ENCODE data around the gene S100PBP. TPM values are rescaled to one million over a fixed set of nuclear protein-coding genes. Genes with fewer than 3 reads are reported as not detected.

The S100PBP gene
- total and polyA plus RNA-seq, 2 donors (not counting 3 experiments of a cell fraction or from before 2014, with no cell fraction given): 15.4 to 38.6 TPM

- no peaks in the 10 kb centered on the region for H3K9me1 ChIP-seq (replicated peaks; ENCODE audit: control insufficient read depth, extremely low read depth, insufficient read depth, low read length)
- H3K36me3 ChIP-seq (ENCODE audit: control insufficient read depth in 2 of 2, extremely low read depth in 1 of 2, insufficient read depth in 2 of 2, low read length in 2 of 2): peaks cover 9 to 14% of the 10 kb centered on the region in 2 experiments
- TF ChIP-seq FOS (IDR thresholded peaks at IDR 0.05; ENCODE audit: borderline replicate concordance, insufficient read depth, low read length) (no peak), JUN (IDR thresholded peaks at IDR 0.05; ENCODE audit: borderline replicate concordance, insufficient read depth, insufficient read length, low read depth) (no peak), POLR2A (IDR thresholded peaks at IDR 0.05; ENCODE audit: low read depth, low read length) (no peak), CTCF (IDR thresholded peaks at IDR 0.05; ENCODE audit: extremely low read depth in 1 of 2, insufficient read depth in 1 of 2, low read depth in 1 of 2, low read length in 2 of 2) (no peak), GATA2 (IDR thresholded peaks at IDR 0.05; ENCODE audit: insufficient read depth, insufficient read length, low read depth, low read length) (no peak), MYC (IDR thresholded peaks at IDR 0.05; ENCODE audit: low read depth, low read length) (no peak), EZH2 (IDR thresholded peaks at IDR 0.05; ENCODE audit: borderline replicate concordance, low read depth, low read length, severe bottlenecking) (no peak), POLR2AphosphoS5 (IDR thresholded peaks at IDR 0.05; ENCODE audit: insufficient read depth, low read depth, low read length) (no peak)
- TF ChIP-seq, protein P1, sequence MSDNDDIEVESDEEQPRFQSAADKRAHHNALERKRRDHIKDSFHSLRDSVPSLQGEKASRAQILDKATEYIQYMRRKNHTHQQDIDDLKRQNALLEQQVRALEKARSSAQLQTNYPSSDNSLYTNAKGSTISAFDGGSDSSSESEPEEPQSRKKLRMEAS (IDR thresholded peaks at IDR 0.05; ENCODE audit: insufficient read depth, insufficient read length): no peak
- no peak overlapping the region for H3K4me3 ChIP-seq (replicated peaks in 1 of 3; ENCODE audit: insufficient read depth in 1 of 3, low read depth in 1 of 3, low read length in 3 of 3)
- H3K4me2 ChIP-seq (ENCODE audit: insufficient read depth, low read length): no peak overlapping the region
- FAIRE-seq: no peak
- no peaks in the 10 kb centered on the region for H4K20me1 ChIP-seq (replicated peaks; ENCODE audit: control insufficient read depth, extremely low read depth, insufficient read depth, low read length)
- H3K9ac ChIP-seq (replicated peaks; ENCODE audit: extremely low read depth, insufficient read depth, low read length): no peak overlapping the region
- no peaks in the 10 kb centered on the region for H3K79me2 ChIP-seq (ENCODE audit: control insufficient read depth, insufficient read depth, low read length)
- no peak overlapping the region for H3K27ac ChIP-seq (ENCODE audit: insufficient read depth, low read depth, low read length)
- BruUV-seq (replicated peaks): no TSS peak
- ChIA-PET POLR2A (no interaction called here), CTCF (no interaction called here)
- dilution Hi-C loops (cut with MboI; ENCODE audit: extremely low pct_ligation_motif_present, low sequenced_read_pairs) (no loop called here), intact Hi-C loops (cut with micrococcal nuclease) (no loop called here)
- no peak for DNase-seq (ENCODE audit: low read depth, low spot score)
- H3K4me1 ChIP-seq (ENCODE audit: control insufficient read depth, extremely low read depth, insufficient read depth, low read length): no peaks in the 10 kb centered on the region
- H3K9me3 ChIP-seq (replicated peaks; ENCODE audit: control insufficient read depth, insufficient read depth, low read length): no peaks in the 10 kb centered on the region
- H2AFZ ChIP-seq (ENCODE audit: low read depth, low read length): no peak overlapping the region
- H3K27me3 ChIP-seq (ENCODE audit: control insufficient read depth in 2 of 2, insufficient read depth in 2 of 2, low read length in 2 of 2): no peaks in the 10 kb centered on the region
These were observed 7.7 kb downstream of the S100PBP start for GRCh38 chr1:32825181-32825580.
